CD14-positive monocyte (primary cell): ENCODE measurements around the gene ANK2. TPM values are rescaled to one million over a fixed set of nuclear protein-coding genes. Genes with fewer than 3 reads are reported as not detected.

ENCODE experiments used
- DNase-seq, 3 donors: peaks; one replicate each; pipeline ENCODE4 v3.0.0-alpha.2; 2011 to 2022
- H2AFZ ChIP-seq: 2 replicates; pipeline ENCODE4 v1.6.0; 2012; ENCODE audit warnings: mild to moderate bottlenecking, low read depth, low read length, inconsistent platforms; ENCODE audit not compliant: insufficient read depth, poor library complexity, severe bottlenecking
- H3K27ac ChIP-seq, 2 donors: 1 replicate in 1 of 2; 2 replicates in 1 of 2; pipeline ENCODE4 v1.5.1; 2012 to 2013; ENCODE audit warnings: low read length in 2 of 2, control low read depth in 1 of 2, inconsistent platforms in 1 of 2, low read depth in 1 of 2, mild to moderate bottlenecking in 1 of 2
- H3K27me3 ChIP-seq, 2 donors: one replicate each; pipeline versions ENCODE4 v1.6.0 to v1.6.1; 2011 to 2013; ENCODE audit warnings: low read length in 2 of 2; ENCODE audit not compliant: control insufficient read depth in 2 of 2, insufficient read depth in 2 of 2
- H3K36me3 ChIP-seq, 2 donors: replicated peaks in 1 of 2; 1 replicate in 1 of 2; 2 replicates in 1 of 2; pipeline versions ENCODE4 v1.5.1 to v1.6.1; 2012 to 2013; ENCODE audit warnings: low read length in 2 of 2, control low read depth in 1 of 2, inconsistent platforms in 1 of 2, mild to moderate bottlenecking in 1 of 2; ENCODE audit not compliant: insufficient read depth in 2 of 2, control insufficient read depth in 1 of 2
- H3K4me1 ChIP-seq, 2 donors: 1 replicate in 1 of 2; 2 replicates in 1 of 2; pipeline versions ENCODE4 v1.5.1 to v1.6.1; 2012 to 2013; ENCODE audit warnings: low read length in 2 of 2, control low read depth in 1 of 2, inconsistent platforms in 1 of 2, mild to moderate bottlenecking in 1 of 2, moderate library complexity in 1 of 2; ENCODE audit not compliant: insufficient read depth in 2 of 2, control insufficient read depth in 1 of 2
- H3K4me2 ChIP-seq: replicated peaks from 2 replicates; pipeline ENCODE3; 2012; ENCODE audit warnings: low read length, moderate library complexity, mild to moderate bottlenecking; ENCODE audit not compliant: poor library complexity, severe bottlenecking; ENCODE audit errors: extremely low read depth
- H3K4me3 ChIP-seq, 3 experiments: fragments of 200-600 bp in 1 of 3; sonication (generic) in 1 of 3; replicated peaks in 1 of 3; 1 replicate in 2 of 3; 2 replicates in 1 of 3; pipeline ENCODE4 v1.5.1; 2011 to 2013; ENCODE audit warnings: low read length in 3 of 3, mild to moderate bottlenecking in 3 of 3, control low read depth in 2 of 3, low read depth in 2 of 3, inconsistent platforms in 1 of 3, moderate library complexity in 1 of 3
- H3K79me2 ChIP-seq: 2 replicates; pipeline ENCODE4 v1.6.0; 2012; ENCODE audit warnings: mild to moderate bottlenecking, control low read depth, inconsistent platforms, low read length, moderate library complexity; ENCODE audit not compliant: insufficient read depth
- H3K9ac ChIP-seq: 2 replicates; pipeline ENCODE4 v1.6.0; 2017; ENCODE audit warnings: low read length, mild to moderate bottlenecking; ENCODE audit not compliant: insufficient read depth, poor library complexity, severe bottlenecking
- H3K9me3 ChIP-seq, 2 donors: replicated peaks in 1 of 2; 1 replicate in 1 of 2; 2 replicates in 1 of 2; pipeline versions ENCODE4 v1.5.1 to v1.6.1; 2012 to 2013; ENCODE audit warnings: low read length in 2 of 2, control low read depth in 1 of 2; ENCODE audit not compliant: control insufficient read depth in 1 of 2, insufficient read depth in 1 of 2
- H4K20me1 ChIP-seq: 2 replicates; pipeline ENCODE4 v1.6.0; 2012; ENCODE audit warnings: mild to moderate bottlenecking, low read length, control low read depth, moderate library complexity; ENCODE audit not compliant: insufficient read depth
- H3K27ac Mint-ChIP-seq, 7 donors: one replicate each; pipeline ENCODE4 v1.8.0; 2020; ENCODE audit warnings: mild to moderate bottlenecking in 7 of 7, mixed read lengths in 7 of 7, moderate library complexity in 6 of 7, inconsistent platforms in 2 of 7
- H3K27me3 Mint-ChIP-seq, 3 donors: one replicate each; pipeline ENCODE4 v1.8.0; 2021 to 2022; ENCODE audit warnings: low read depth in 3 of 3, mild to moderate bottlenecking in 3 of 3, mixed read lengths in 3 of 3, moderate library complexity in 3 of 3, inconsistent platforms in 1 of 3
- H3K36me3 Mint-ChIP-seq, 2 donors: one replicate each; pipeline ENCODE4 v1.8.0; 2020; ENCODE audit warnings: mixed read lengths in 2 of 2, inconsistent platforms in 1 of 2, mild to moderate bottlenecking in 1 of 2
- H3K4me1 Mint-ChIP-seq: one replicate; pipeline ENCODE4 v1.8.0; 2020; ENCODE audit warnings: mild to moderate bottlenecking, mixed read lengths
- H3K4me3 Mint-ChIP-seq, 2 donors: one replicate each; pipeline ENCODE4 v1.8.0; 2020; ENCODE audit warnings: mild to moderate bottlenecking in 2 of 2, mixed read lengths in 2 of 2, moderate library complexity in 1 of 2
- H3K9me3 Mint-ChIP-seq, 7 donors: one replicate each; pipeline ENCODE4 v1.8.0; 2020 to 2022; ENCODE audit warnings: mixed read lengths in 7 of 7, mild to moderate bottlenecking in 6 of 7, moderate library complexity in 6 of 7, inconsistent platforms in 2 of 7
- CTCF ChIP-seq: fragments of 200-600 bp; IDR thresholded peaks from one replicate; pipeline ENCODE4 v1.8.0; 2022; ENCODE audit warnings: antibody characterized with exemption, mild to moderate bottlenecking
- WGBS: methylation state at CpG from one replicate; pipeline ENCODE4 v1.1.5; 2013; ENCODE audit warnings: missing lambda C conversion rate; ENCODE audit not compliant: insufficient coverage; 5-methylcytosine and 5-hydroxymethylcytosine counted together
- intact Hi-C, 2 donors: fragments of 100-400 bp; cut with micrococcal nuclease; formaldehyde crosslinking; loops; one replicate each; pipeline versions ENCODE4 v1.15.0 to v1.15.1; 2023
- polyA plus RNA-seq, 3 donors: library from polyadenylated mRNA; depleted of rRNA in 1 of 3; unstranded in 2 of 3; stranded (reverse) in 1 of 3; fragments of 300-500 nt in 2 of 3; fragments of >200 nt in 1 of 3; fragmentation: Illumina TruSeq in 2 of 3; gene quantifications; 1 replicate in 2 of 3; 2 replicates in 1 of 3; pipeline ENCODE4 v1.2.3, GENCODE V29; 2012 to 2021

The ANK2 gene
- polyA plus RNA-seq, 3 donors, result not detected

- no peak overlapping the region for H3K27ac Mint-ChIP-seq
- no peak overlapping the region for H3K4me3 ChIP-seq
- no peaks in the 10 kb centered on the region for H4K20me1 ChIP-seq
- WGBS, result no CpG with 5 or more reads among the region's 11 CpGs
- no peaks in the 10 kb centered on the region for H3K9me3 ChIP-seq
- H3K9ac ChIP-seq, result no peak overlapping the region
- no peak overlapping the region for H2AFZ ChIP-seq
- no peaks in the 10 kb centered on the region for H3K79me2 ChIP-seq
- peaks cover 0 to 5% (median 2%) of the 10 kb centered on the region in 3 donors for H3K27me3 Mint-ChIP-seq
- TF ChIP-seq CTCF, result peak; percentile 86
- H3K36me3 ChIP-seq, result no peaks in the 10 kb centered on the region
- no peaks in the 10 kb centered on the region for H3K36me3 Mint-ChIP-seq
- H3K27me3 ChIP-seq, result no peaks in the 10 kb centered on the region
- H3K4me2 ChIP-seq, result no peak overlapping the region
- no peak overlapping the region for H3K27ac ChIP-seq
- intact Hi-C loops, result loop anchor here (2.0 to 10.0 kb wide), 3 partner anchors 510 to 1300 kb away; no protein-coding TSS in a partner anchor
- no peaks in the 10 kb centered on the region for H3K4me1 ChIP-seq
- H3K9me3 Mint-ChIP-seq, result no peaks in the 10 kb centered on the region
- no peak overlapping the region for H3K4me3 Mint-ChIP-seq
- peak; percentile 37 to 65 (median 56) for DNase-seq
- H3K4me1 Mint-ChIP-seq, result no peaks in the 10 kb centered on the region
Measured at GRCh38 chr4:113394730-113395530, 345.5 kb downstream of the ANK2 start.

- H3K27me3 Mint-ChIP-seq, result peaks cover 0 to 3% (median 2%) of the 10 kb centered on the region in 3 donors
Measured at GRCh38 chr4:113397114-113397701, 347.8 kb downstream of the ANK2 start.

More at GRCh38 chr4:113397114-113397701, 347.8 kb downstream of the ANK2 start:
- Mint-ChIP-seq H3K9me3 (peaks cover 0 to 5% (median 0%) of the 10 kb centered on the region in 7 donors), H3K4me3 (no peak overlapping the region), H3K4me1 (no peaks in the 10 kb centered on the region), H3K36me3 (no peaks in the 10 kb centered on the region), H3K27ac (no peak overlapping the region)
- no peak for DNase-seq
- H3K9ac ChIP-seq, result no peak overlapping the region
- intact Hi-C loops, result loop anchor here (10.0 kb wide), 2 partner anchors 508 to 1298 kb away; no protein-coding TSS in a partner anchor
- H3K4me2 ChIP-seq, result no peak overlapping the region
- 68% methylated on average over 4 of the region's 5 CpGs for WGBS
- no peak overlapping the region for H3K4me3 ChIP-seq
- H3K27ac ChIP-seq, result no peak overlapping the region
- no peaks in the 10 kb centered on the region for H3K9me3 ChIP-seq
- H2AFZ ChIP-seq, result no peak overlapping the region
- no peak for TF ChIP-seq CTCF
- no peaks in the 10 kb centered on the region for H3K79me2 ChIP-seq
- no peaks in the 10 kb centered on the region for H3K4me1 ChIP-seq
- no peaks in the 10 kb centered on the region for H3K27me3 ChIP-seq
- no peaks in the 10 kb centered on the region for H3K36me3 ChIP-seq
- H4K20me1 ChIP-seq, result no peaks in the 10 kb centered on the region
